Astrocyte (in vitro differentiated cells and primary cell): ENCODE measurements around the gene PCBP4. TPM values are rescaled to one million over a fixed set of nuclear protein-coding genes. Genes with fewer than 3 reads are reported as not detected.
A peak's percentile ranks its signal among the peaks of the same experiment; 100 is the strongest.

Source experiments
- DNase-seq: peaks from one replicate; pipeline ENCODE4 v3.0.0-alpha.2; 2010; ENCODE audit warnings: low read depth
- FAIRE-seq: peaks from 2 replicates; lab custom pipeline; 2011; peaks lifted over from hg19 to GRCh38; lab: Jason Lieb, UNC
- H2AFZ ChIP-seq: 2 replicates; pipeline ENCODE4 v1.6.0; 2012; ENCODE audit warnings: low read depth, low read length, inconsistent platforms
- H3K27ac ChIP-seq: 2 replicates; pipeline ENCODE4 v1.5.1; 2011; ENCODE audit warnings: low read depth, low read length, inconsistent platforms
- H3K27me3 ChIP-seq: 2 replicates; pipeline ENCODE4 v1.6.0; 2011; ENCODE audit warnings: low read length, inconsistent platforms; ENCODE audit not compliant: insufficient read depth
- H3K36me3 ChIP-seq: 2 replicates; pipeline ENCODE4 v1.5.1; 2011; ENCODE audit warnings: low read length, inconsistent platforms; ENCODE audit not compliant: insufficient read depth
- H3K4me1 ChIP-seq: 2 replicates; pipeline ENCODE4 v1.5.1; 2011; ENCODE audit warnings: low read length, inconsistent platforms; ENCODE audit not compliant: insufficient read depth
- H3K4me2 ChIP-seq: 2 replicates; pipeline ENCODE4 v1.6.0; 2012; ENCODE audit warnings: low read length, inconsistent platforms
- H3K4me3 ChIP-seq: 2 replicates; pipeline ENCODE4 v1.5.1; 2011; ENCODE audit warnings: low read depth, mild to moderate bottlenecking, low read length, inconsistent platforms; ENCODE audit not compliant: insufficient read depth
- H3K79me2 ChIP-seq: 2 replicates; pipeline ENCODE4 v1.6.0; 2012; ENCODE audit warnings: mild to moderate bottlenecking, low read length, inconsistent platforms; ENCODE audit not compliant: insufficient read depth
- H3K9ac ChIP-seq: 2 replicates; pipeline ENCODE4 v1.6.0; 2012; ENCODE audit warnings: mild to moderate bottlenecking, low read length, inconsistent platforms
- H3K9me3 ChIP-seq: 2 replicates; pipeline ENCODE4 v1.5.1; 2012; ENCODE audit warnings: low read depth, mild to moderate bottlenecking, low read length, inconsistent platforms; ENCODE audit not compliant: insufficient read depth
- H4K20me1 ChIP-seq: 2 replicates; pipeline ENCODE4 v1.6.0; 2012; ENCODE audit warnings: low read length, inconsistent platforms; ENCODE audit not compliant: insufficient read depth
- H3K27ac Mint-ChIP-seq: one replicate; pipeline ENCODE4 v1.8.0; 2021; ENCODE audit warnings: mild to moderate bottlenecking, mixed read lengths; ENCODE audit not compliant: unreplicated experiment
- H3K27me3 Mint-ChIP-seq: one replicate; pipeline ENCODE4 v1.8.0; 2021; ENCODE audit warnings: low read depth, mixed read lengths; ENCODE audit not compliant: unreplicated experiment
- H3K36me3 Mint-ChIP-seq: one replicate; pipeline ENCODE4 v1.8.0; 2021; ENCODE audit warnings: low read depth, mixed read lengths; ENCODE audit not compliant: unreplicated experiment
- H3K4me1 Mint-ChIP-seq: one replicate; pipeline ENCODE4 v1.8.0; 2021; ENCODE audit warnings: low read depth, mixed read lengths; ENCODE audit not compliant: unreplicated experiment
- H3K4me3 Mint-ChIP-seq: one replicate; pipeline ENCODE4 v1.8.0; 2021; ENCODE audit warnings: mild to moderate bottlenecking, moderate library complexity, mixed read lengths; ENCODE audit not compliant: unreplicated experiment
- H3K9me3 Mint-ChIP-seq: one replicate; pipeline ENCODE4 v1.8.0; 2021; ENCODE audit warnings: mild to moderate bottlenecking, mixed read lengths; ENCODE audit not compliant: unreplicated experiment
- EZH2 ChIP-seq: IDR thresholded peaks from 2 replicates; pipeline ENCODE4 v1.6.1; 2012; ENCODE audit warnings: mild to moderate bottlenecking, low read length, inconsistent platforms; ENCODE audit not compliant: insufficient read depth
- total RNA-seq: library from RNA; stranded (reverse); gene quantifications from 2 replicates; pipeline ENCODE4 v1.2.1, GENCODE V29; 2021
- TF ChIP-seq, protein P1 (sequence below): IDR thresholded peaks from 2 replicates; pipeline ENCODE4 v1.5.1; 2011; ENCODE audit warnings: low read depth, mild to moderate bottlenecking, inconsistent platforms, low read length, moderate library complexity; ENCODE audit not compliant: insufficient read depth

PCBP4 gene
- total RNA-seq, 1 donor from 2014 or later, result 102 TPM

DNA sequence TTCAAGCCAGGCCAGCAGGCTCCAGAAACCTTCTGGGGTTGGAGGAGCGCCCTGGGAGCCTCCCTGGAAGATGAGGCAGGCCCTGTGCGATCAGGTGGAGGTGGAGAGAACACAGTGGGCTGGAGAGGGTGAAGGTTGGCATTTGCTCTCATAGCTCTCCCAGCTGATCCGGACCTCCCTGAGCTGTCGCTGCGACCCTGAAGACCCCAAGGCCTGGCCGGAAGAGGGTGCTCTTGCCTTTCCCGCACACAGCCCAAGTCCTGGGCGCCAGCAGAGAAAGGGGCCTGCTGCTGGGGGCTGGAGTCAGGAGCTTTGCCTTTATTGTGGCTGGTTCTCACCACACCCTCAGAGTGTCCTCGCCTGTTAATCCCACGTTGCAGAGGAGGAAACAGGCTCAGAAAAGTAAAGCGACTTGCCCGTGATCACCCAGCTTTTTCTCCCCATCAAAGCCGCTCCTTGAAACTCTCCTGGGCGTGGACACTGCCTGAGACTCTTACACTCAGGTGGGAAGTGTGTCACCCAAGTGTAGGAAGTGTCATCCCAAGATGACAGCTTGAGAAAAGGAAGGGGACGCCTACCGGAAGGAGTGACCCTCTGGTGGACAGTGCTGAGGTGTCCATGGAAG is 37.0 kb upstream of the PCBP4 start:
- no peak overlapping the region for H3K27ac Mint-ChIP-seq
- H3K27ac ChIP-seq, result no peak overlapping the region

DNA sequence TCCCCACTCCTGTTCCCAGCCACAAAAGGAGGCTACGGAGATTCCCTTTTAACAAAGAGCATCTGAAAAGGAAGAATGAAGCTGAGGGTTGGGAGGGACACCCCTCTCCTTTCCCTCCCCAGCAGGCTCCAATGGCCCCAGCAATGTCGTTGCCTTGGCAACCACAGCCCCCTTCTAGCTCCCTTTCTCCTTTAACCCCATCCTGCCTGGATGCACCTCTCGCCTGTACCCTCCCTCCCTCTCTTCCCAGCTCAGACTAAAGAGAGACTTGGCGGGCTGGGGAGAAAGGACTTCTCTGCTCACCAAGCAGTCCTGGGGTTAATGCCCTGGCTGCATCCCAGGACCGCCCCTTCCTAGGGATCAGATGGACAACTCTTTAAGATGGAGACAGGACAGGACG is 35.5 kb upstream of the PCBP4 start:
- no peak for TF ChIP-seq EZH2
- TF ChIP-seq, protein P1, sequence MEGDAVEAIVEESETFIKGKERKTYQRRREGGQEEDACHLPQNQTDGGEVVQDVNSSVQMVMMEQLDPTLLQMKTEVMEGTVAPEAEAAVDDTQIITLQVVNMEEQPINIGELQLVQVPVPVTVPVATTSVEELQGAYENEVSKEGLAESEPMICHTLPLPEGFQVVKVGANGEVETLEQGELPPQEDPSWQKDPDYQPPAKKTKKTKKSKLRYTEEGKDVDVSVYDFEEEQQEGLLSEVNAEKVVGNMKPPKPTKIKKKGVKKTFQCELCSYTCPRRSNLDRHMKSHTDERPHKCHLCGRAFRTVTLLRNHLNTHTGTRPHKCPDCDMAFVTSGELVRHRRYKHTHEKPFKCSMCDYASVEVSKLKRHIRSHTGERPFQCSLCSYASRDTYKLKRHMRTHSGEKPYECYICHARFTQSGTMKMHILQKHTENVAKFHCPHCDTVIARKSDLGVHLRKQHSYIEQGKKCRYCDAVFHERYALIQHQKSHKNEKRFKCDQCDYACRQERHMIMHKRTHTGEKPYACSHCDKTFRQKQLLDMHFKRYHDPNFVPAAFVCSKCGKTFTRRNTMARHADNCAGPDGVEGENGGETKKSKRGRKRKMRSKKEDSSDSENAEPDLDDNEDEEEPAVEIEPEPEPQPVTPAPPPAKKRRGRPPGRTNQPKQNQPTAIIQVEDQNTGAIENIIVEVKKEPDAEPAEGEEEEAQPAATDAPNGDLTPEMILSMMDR, result no peak
- no peak for DNase-seq
- Histone ChIP-seq H3K9ac (no peak overlapping the region), H3K27me3 (no peaks in the 10 kb centered on the region), H3K4me1 (peaks cover 21% of the 10 kb centered on the region), H3K4me3 (no peak overlapping the region), H3K27ac (no peak overlapping the region), H3K4me2 (no peak overlapping the region), H2AFZ (no peak overlapping the region), H3K36me3 (no peaks in the 10 kb centered on the region), H3K9me3 (no peaks in the 10 kb centered on the region), H3K79me2 (no peaks in the 10 kb centered on the region), H4K20me1 (no peaks in the 10 kb centered on the region)
- Mint-ChIP-seq H3K27ac (no peak overlapping the region), H3K4me3 (no peak overlapping the region), H3K9me3 (no peaks in the 10 kb centered on the region), H3K27me3 (peaks cover 10% of the 10 kb centered on the region), H3K36me3 (no peaks in the 10 kb centered on the region), H3K4me1 (peaks cover 16% of the 10 kb centered on the region)
- FAIRE-seq, result no peak

More for the DNA sequence above, 37.0 kb upstream of the PCBP4 start:
- no peak overlapping the region for H3K4me2 ChIP-seq
- FAIRE-seq (no peak), DNase-seq (no peak)
- Mint-ChIP-seq H3K9me3 (no peaks in the 10 kb centered on the region), H3K27me3 (peaks cover 10% of the 10 kb centered on the region), H3K4me1 (peaks cover 11% of the 10 kb centered on the region), H3K36me3 (no peaks in the 10 kb centered on the region), H3K4me3 (no peak overlapping the region)
- H3K9me3 ChIP-seq, result no peaks in the 10 kb centered on the region
- H3K36me3 ChIP-seq, result no peaks in the 10 kb centered on the region
- no peaks in the 10 kb centered on the region for H3K27me3 ChIP-seq
- TF ChIP-seq, protein P1, result peak; percentile 50
- TF ChIP-seq EZH2, result no peak
- H3K79me2 ChIP-seq, result no peaks in the 10 kb centered on the region
- H2AFZ ChIP-seq, result no peak overlapping the region
- no peaks in the 10 kb centered on the region for H4K20me1 ChIP-seq
- peaks cover 16% of the 10 kb centered on the region for H3K4me1 ChIP-seq
- H3K4me3 ChIP-seq, result no peak overlapping the region
- H3K9ac ChIP-seq, result no peak overlapping the region

DNA sequence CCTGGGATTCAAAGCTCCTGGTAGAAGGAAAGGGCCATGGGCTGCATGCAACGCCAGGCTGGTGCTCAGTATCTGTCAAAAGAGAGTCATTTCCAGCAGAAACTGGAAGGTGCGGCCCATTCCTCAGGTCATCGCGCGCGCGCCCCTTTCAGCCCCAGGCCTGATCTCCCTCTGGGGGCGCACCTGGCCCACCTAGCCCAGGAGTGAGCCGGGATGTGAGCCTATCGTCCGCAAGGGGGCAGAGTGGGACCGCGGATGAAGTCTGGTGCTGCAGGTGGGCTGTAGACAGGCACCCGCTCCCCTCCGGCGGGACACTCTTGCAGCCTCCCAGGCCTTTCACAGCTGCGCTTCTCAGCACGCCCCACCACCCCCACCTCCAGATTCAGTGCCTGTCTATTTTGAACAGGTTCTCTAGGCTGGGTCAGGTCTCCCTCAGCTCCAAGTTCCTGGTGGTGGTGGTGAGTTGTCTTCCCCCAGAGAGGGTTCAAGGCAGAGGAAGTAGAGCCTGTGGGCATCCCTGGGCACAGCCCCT is 34.3 kb upstream of the PCBP4 start:
- FAIRE-seq (no peak), DNase-seq (peak; percentile 18)
- Histone ChIP-seq H3K27me3 (no peaks in the 10 kb centered on the region), H3K9me3 (no peaks in the 10 kb centered on the region), H3K79me2 (no peaks in the 10 kb centered on the region), H3K27ac (no peak overlapping the region), H3K4me1 (peaks cover 21% of the 10 kb centered on the region), H3K4me2 (no peak overlapping the region), H3K9ac (no peak overlapping the region), H3K36me3 (no peaks in the 10 kb centered on the region), H2AFZ (no peak overlapping the region), H4K20me1 (no peaks in the 10 kb centered on the region), H3K4me3 (no peak overlapping the region)
- Mint-ChIP-seq H3K4me3 (no peak overlapping the region), H3K9me3 (no peaks in the 10 kb centered on the region), H3K27ac (no peak overlapping the region), H3K4me1 (peaks cover 17% of the 10 kb centered on the region), H3K36me3 (no peaks in the 10 kb centered on the region), H3K27me3 (peaks cover 10% of the 10 kb centered on the region)
- no peak for TF ChIP-seq EZH2
- TF ChIP-seq, protein P1, result peak; percentile 83
